Embryonic facial prominence (tissue), 1 donor: ENCODE measurements around the gene POU6F2.
A peak's percentile ranks its signal among the peaks of the same experiment; 100 is the strongest.

ENCODE experiments used
- DNase-seq: peaks from one replicate; pipeline ENCODE4 v3.0.0-alpha.2; 2016; ENCODE audit errors: extremely low spot score

The POU6F2 gene

DNA sequence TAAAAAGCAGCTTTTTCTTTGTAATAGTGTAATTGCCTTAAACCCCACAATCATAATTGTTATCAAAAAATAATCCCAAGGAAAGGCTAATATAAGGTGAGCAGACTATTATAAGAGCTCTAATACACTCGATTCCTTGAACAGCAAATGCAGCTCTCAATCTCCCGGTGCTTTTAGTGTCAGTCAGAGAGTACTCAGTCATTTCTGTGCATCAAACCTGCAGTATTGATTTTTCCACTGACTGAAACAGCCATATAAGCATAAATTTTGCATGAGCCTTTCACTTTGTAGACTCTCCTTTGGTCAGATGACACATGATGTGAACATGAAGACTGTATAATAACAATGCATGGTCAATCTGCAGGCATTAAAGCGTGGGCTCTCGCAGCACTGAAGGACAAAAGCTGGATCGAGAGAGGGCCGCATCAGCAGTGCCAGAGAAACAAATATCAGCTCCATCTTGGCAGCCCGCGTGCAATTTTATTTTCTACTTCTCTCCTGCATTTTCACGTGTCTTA is 272.0 kb downstream of the POU6F2 start:
- no peak for DNase-seq

DNA sequence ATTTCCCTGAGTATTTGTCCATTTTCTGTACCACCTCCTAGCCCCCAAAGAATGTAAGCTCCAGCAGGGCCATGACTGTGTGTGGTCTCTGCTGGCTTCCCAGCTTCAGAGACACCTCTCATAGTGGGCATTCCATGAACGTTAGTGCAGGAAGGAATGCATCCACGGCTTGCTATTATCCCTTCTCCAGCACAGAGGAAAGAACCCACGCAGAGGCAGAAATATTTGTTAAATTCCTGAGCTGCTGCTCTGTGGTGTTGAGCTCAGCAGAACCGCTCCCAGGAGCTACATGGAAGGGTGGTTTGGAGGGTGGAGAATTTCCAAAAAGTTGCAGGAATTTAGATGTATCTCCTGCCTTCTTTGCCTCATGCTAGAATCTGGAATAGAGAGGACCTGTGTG is 275.2 kb downstream of the POU6F2 start:
- DNase-seq, result no peak

DNA sequence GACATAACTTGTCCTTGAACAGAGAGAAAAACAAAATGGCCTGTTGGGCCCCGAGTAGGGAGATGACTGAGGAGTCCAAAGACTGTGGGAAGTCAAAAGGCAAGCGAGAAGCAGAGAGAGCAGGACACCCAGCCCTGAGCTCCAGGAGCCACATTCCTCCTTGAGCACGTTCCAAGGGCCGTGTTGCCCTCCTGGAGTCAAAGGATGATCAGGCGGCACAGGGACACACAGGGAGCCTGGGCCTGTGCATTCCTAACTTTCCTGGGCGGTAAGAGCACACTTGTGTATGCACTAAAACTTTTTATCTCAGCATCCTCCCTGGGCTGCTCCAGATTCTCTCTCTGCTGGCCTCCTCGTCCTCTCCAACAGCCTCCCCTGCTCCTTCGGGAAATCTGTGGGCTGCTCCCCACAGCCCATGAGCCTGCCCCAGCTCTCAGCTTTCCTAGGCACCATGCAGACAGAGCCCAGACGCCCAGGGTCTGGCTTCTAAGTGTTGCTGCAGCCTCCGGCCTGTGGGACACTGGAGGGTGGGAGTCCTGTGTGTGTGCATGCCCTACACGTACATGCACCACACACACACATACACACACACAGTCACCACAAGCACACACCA is 281.8 kb downstream of the POU6F2 start:
- DNase-seq, result no peak

DNA sequence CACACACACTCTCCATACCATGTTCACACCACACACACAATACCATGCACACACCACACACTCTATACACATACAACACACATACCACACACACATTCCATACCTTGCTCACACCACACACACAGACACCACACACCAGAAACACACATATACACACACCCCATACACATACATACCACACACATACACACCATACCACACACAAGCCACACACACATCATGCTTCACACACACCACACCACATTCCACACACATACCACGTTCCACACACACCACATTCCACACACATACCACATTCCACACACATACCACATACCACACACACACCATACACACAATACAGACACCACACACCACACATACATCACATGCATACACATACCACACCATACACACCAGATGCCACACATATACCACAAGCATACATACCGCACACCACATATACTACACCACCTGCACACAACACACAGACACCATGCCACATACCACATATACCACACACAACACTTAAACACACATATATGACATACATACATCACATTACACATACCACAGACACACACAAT is 282.7 kb downstream of the POU6F2 start:
- no peak for DNase-seq

DNA sequence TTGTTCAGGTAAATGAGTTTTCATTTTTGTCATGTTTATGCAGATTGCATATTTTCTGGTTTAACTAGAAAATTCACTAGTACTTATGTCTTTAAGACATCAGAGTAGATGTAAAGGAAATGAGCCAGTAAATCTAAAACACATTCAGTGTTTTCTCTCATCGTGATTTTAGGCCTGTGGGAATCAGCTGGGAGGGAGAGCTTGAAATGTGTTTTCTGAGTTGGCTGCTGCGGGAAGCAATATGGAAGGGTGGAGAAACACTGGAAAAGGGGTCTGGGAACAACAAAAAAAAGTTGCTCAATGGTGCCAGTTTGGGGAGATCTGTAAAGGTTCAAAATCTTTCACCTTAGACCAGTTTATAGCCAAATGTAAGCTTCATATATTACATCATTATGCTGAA is 284.1 kb downstream of the POU6F2 start:
- no peak for DNase-seq

DNA sequence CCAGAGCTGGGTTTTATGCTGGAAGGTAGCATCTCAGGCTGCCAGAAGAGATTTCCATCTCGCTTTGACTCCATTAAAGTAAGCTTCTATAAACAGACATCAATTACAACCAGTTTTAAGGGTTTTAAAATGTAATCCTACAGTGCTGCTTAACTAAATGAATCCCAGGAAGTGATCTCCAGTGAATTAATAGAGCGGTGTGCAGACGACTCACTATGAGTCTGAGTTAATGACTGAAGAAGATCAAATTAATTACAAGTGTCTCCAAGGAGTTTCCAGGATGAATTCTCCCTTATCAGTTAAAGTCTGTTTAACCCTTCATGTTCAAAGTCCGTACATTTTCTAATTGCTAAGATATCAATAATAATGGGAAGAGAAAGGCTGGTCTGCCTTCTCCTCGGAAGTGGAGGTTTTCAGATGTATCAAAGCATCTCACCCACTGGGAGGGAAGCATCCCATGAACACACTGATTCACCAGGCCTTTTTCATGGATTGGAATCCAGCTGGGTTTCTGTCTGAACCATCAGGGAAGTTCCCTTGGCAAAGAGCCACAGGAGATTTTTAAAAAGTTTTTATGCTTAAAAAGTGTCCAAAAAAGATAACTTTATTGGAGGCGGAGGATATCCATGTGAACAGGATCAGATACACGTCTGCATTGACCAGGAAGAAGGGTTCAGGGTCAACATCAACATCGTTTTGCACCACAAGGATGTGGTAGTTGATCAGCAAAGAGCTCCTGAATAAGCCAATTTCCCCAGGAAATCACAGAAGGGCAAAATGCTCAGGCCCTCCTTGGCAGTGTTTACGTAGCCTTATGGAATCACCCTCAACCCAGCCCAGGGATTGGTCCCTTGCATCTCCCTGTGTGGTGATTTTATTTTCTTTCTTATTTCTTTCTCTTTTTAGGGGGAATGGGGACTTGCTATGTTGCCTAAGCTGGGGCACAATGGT is 288.2 kb downstream of the POU6F2 start:
- no peak for DNase-seq

DNA sequence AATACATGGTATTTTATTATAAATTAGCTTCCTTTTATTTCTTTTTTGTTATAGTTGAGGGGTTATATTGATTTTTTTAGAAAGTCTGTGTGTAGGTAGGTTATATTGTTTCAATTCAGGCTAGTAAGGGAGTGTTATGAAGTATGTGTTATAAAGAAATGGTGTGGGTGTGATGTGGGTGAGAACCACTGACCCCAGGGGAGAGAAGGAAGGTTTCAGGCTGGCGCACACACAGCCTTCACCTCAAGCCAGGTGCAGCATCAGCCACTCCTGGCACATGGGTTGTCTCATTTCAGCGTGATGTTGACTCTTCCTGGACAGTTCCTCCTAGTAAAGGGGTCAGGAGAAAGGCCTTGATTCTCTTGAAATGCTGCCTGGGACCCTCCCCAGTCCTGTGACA is 291.3 kb downstream of the POU6F2 start:
- DNase-seq, result no peak

DNA sequence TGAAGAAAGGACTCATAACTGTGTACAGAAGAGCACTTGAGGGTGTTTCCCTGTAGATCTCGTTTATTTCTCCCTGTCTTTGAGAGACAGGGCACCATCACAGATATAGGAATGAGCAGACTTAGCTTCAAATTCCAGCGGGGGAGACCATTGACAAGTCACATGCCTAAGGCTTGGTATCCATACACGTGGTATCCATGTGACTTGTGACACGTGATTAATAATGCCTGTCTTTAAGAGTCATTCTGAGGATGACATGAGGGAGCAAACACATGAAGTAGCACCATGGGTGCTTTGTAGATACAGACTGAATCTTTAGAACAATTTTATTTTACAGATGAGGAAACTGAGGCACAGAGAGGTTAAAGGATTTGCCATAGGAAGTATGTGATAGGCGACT is 292.3 kb downstream of the POU6F2 start:
- no peak for DNase-seq

DNA sequence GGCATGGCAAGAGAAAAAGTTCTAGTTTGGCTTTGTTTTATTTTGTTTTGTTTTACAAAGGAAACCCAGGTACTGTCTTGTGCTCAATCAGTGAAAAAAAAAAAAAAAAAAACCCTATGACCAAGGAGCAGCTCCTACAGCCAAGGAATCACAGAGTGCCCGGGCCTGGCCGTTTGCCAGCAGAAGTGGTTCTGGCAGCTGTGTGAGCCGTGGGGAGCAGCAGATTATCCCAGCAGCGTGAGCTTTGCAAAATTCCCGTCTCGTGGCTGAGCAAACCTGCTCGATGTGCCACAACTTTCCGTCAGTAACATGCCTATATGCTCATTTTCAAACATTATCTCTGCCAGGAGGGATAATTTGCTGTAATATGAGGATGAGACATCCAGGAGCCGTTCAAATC is 293.7 kb downstream of the POU6F2 start:
- DNase-seq, result peak; percentile 20

DNA sequence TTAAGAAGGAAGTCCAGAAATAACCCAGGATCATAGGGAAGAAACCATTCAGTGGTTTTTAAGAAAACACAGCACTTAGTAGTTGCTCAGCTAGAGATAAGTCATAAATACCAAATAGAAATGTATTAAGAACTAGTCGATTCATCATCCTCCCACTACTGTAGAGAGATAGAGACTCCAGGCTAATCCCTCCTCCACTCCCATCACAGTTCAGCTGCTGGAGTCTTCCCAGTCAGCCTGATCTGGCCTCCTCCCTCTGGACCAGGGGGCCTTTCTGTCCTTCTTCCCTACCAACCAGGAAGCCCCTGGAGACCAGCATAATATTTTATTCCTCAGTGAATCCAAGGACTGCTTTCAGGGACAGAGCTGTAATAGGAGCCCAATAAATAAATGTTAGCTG is 294.4 kb downstream of the POU6F2 start:
- no peak for DNase-seq

DNA sequence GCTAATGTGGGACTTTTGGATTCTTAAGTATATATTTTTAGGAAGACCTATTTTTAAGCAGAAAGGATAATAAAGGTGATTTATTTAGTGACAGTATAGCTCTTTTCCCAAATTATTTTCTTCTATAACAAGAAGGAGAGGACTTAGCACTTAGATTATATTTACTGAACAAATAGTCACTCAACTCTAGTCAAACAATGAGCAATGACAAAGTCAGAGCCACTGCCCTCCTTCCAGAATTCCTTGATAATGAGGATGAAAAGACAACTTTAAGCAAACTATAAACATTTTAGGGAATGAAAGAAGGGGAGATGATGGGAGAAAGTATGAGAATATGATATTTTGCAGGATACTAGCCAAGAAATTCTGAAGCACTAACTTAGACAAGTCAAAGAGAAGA is 295.0 kb downstream of the POU6F2 start:
- no peak for DNase-seq

DNA sequence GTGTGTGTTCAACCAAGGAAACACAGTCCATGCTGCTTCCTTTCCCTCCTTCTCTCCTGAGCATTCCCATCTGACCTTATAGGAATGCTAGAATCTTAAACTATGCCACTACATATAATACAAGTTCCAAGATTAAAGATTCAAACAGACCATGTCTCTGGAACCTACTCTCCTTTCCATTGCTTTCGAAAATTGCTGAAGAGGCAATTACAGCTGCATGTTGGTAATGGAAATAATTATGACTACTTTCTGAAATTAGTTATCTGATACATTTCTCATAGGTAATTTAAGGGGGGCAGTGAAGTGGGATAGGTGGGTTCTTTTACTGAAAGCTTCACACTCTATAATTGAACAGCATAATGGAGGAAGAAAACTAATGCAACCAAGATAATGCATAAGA is 302.6 kb downstream of the POU6F2 start:
- no peak for DNase-seq

DNA sequence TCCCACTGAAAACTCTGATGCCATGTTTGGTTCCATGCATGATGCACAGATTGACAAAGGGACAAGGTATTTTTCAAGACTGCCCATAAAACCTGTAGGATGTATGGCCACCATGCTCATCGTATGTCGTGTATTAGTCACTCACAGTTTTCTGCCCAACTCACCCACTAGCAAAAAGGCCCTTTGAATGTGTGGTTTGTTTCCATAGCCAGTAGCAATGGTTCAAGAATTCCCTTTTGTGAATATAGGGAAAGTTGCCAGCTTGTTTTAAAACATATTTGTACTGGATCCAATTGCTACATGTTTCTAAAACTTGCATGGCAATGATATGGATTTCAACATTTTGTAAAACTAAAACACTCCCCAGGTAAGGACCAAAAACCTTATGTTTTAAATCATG is 307.5 kb downstream of the POU6F2 start:
- DNase-seq, result no peak

DNA sequence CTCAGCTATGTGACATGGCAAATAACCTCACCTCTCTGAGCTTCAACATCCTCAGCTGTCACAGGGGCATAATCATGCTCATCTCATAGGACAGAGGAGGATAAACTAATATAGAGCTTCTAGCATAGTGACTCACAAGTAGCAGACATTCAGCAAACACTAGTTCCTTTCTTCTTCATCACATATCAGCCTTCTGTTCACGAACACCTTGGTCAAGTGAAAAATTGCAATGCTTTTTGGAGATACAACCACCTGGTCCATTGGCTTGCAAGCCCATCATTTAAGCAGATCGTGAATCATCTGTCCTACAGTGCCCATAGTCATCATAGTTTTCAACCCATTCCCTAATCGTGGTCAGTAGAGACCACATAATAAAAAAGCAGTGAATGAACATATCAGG is 310.6 kb downstream of the POU6F2 start:
- DNase-seq, result no peak

DNA sequence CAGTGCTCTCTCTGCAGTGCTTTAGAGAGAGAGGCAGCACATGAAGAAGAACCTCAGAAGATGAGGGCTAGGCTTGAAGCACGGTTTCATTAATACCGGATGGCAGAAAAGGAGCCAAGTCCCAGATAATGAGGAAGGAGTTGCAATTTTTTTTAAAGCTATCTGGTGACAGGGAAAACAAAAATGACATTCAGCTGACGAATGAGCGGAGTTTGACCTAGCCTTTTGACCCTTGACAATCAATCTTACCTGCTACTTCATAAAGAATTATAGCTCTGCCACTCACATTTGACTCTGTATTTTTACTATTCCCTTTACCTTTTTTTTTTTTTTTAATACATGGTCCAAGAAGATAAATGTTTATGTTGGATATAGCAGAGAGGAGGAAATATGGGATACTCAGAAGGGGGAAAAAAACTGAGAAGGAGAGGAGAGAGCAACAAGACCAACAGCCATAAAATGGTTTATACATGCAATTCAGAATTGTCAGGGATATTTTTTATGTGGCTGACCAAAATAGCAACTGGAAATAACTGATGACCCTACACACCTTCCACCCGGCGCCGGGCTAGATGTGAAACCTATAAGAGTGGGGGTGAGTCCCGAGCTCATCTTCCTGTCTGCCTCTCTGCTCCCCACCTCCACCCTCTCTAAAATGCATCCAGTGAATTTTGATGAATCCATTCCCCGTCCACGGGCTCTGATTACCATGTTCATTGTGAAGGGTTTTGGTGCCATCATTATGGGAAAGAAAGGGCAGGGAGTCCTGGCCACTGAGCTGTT is 314.1 kb downstream of the POU6F2 start:
- no peak for DNase-seq

DNA sequence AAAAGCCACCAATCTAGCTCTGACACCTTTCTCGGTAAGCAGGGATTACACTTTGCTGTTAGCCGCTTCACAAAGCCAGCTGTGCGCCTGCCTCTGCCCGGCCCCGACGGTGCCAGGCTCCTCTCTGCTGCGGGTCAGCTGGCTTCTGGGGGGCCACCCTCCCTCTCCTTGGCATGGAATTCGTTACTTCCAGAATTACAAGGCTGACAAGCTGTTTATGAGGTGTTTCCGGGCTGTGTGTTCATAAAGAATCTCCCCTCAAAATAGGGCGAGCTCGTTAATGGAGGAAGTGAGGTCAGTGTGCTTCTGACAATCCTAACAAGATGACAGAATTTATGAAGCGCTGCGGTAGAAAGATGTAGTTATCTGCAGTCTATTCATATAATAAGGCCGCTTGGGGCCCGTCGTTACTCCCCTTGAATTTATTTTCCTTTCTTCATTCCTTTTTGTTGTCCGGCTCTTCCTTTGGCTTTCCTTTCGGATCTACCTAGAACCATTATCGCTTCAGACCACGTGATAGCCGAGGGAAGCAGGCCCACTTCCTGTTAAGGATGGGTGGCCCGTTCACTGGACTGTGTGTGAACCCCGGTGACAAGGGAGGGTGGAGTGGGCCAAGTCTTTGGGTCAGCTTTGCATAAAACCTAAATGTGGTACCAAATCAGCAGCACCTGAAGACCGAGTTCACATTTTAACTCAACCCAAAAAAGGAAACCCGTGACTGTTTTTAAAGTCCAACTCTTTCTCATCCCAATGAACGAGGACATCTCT is 315.5 kb downstream of the POU6F2 start:
- DNase-seq, result no peak

DNA sequence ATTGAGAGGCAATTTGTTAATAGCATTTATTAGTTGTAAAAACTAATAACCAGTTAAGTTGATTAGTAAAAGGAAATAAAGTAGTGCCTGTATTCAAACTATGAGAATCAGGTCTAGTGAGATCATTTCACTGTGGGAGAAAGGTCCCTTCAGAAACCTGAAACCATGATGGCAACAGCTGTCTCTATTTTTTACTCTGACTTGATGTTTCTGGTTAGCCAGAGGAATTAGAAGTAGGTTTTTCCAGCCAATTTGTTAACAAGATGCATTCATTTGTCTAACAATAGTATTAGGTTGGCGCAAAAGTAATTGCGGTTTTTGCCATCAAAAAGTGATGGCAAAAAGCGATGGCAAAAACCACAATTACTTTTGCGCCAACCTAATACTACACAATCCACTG is 316.3 kb downstream of the POU6F2 start:
- no peak for DNase-seq

DNA sequence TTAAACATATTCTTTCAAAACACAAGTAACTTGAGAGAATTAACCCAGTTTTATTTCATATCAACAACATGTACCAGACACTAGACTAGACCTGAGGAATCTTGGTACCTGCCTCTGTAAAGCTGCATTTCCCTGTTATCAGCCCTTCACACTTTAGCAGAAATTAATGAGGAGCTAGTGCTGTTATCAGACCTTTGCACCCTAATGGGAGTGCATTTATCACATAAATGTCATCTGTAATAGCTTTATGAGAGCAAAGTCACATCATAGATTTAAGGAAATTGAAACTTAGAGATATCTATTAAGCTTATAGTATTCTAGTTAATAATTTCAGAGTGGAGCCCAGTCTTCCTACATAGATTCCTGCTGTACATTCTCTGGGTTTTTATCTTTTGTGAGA is 318.1 kb downstream of the POU6F2 start:
- DNase-seq, result no peak

DNA sequence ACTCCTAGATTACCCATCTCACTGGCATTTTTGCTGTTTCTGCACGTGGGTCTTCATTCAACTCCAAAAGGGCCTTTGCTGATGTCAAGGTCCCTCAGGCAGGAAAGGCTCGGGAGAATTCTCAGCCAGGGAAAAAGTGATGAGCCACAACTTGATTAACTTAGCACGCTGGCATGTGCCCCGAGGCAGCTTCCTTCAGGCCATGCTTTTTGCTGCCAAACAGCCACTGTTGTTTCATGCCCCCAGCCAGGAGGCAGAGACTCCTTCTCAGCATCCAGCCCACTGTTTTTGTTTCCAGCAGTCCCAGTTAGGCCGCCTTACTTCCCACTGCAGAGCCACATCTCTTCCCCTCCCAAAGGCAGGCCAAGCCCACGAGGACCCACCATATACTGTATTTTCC is 322.0 kb downstream of the POU6F2 start:
- DNase-seq, result no peak

DNA sequence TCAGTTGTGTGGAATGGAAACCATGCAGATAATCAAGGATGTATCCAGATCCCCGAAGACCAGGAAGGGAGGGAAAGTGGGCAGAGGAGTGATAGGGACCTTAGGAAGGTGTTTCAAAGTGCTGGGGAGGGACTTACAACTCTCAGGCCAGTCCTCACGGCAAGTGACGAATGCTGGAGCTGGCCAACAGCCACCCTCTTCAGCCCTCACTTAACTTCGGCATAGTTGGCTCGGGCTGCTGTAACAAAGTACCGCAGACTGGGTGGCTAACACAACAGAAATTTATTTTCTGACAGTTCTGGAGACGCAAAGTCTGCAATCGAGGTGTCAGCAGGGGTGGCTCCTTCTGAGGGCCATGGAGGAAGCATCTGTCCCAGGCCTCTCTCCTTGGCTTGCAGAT is 322.6 kb downstream of the POU6F2 start:
- no peak for DNase-seq

DNA sequence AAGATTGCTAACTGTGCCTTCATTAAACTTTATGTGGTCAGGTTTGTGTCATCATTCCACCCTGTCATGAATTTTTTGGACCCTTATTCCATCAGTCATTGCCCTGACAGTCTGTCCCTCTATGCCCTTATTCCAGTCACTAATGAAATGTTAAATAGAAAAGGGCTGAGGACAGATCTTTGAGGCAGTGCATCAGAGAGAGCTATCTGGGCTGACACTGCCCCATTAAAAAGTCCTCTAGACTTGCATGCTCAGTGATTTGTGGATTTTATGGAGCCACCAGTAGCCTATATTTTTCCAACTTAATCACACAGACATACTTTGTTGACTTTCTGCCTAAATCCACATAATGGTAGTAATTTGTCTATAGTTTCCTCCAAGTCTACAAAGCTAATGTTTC is 323.8 kb downstream of the POU6F2 start:
- no peak for DNase-seq
